ENCODE data around the gene GALR1. TPM values are rescaled to one million over a fixed set of nuclear protein-coding genes. Genes with fewer than 3 reads are reported as not detected.
A peak's percentile ranks its signal among the peaks of the same experiment; 100 is the strongest.

GALR1 gene
- total and polyA plus RNA-seq, 2 experiments from 2014 or later: 0.32 to 1.1 TPM

DNA sequence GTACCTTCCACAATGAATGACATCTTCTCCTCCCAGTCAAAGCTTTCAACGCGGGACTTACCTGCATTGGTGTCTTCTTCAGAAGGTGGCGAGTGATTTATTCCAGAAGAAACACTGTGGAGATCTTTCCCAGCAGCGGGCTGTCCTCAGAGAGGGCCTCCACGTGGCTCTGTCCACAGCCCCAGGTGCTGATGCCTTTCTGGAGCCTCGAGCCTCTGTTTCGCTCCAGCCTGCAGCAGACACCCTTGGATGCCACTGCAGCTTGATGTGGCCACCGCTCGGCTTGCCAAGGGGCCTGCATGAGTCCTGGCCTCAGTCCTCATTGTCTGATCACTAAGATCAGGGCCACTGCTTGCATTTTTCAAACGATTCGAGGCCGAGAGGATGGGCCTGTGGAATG lies 46.6 kb upstream of the GALR1 start (continued):
- 0 out of 2 replicates have a peak, but pooled peaks have one; percentile 8 for TF ChIP-seq ZNF462 (CRISPR knock-in tag; IDR thresholded peaks at IDR 0.05)

DNA sequence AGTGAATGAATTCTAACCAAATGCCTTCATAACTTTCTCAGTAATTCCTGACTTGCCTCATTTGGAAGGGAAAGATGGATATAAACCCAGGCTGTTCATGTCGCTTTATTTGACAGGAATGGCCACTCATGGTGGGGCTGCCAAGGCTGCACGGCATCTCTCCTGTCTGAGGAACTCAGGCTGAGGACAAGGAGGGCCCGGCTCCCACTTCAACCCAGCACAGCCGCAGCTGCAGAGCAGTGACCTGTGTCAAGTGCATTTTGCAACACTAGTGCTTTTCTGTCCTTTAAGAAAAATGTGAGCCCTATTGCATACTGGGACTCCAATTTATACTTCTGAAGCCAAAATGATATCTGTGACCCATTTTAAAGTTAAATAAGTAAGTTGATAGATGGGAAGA lies 45.8 kb upstream of the GALR1 start:
- Histone ChIP-seq H3F3A (replicated peaks; ENCODE audit: low read depth) (no peaks in the 10 kb centered on the region), H2AFZ (no peak overlapping the region), H3K4me1 (ENCODE audit: insufficient read depth) (no peaks in the 10 kb centered on the region), H3K27ac (ENCODE audit: low read depth) (no peak overlapping the region), H4K20me1 (replicated peaks; ENCODE audit: insufficient read depth) (no peaks in the 10 kb centered on the region), H3K9me2 (ENCODE audit: insufficient read depth) (no peaks in the 10 kb centered on the region), H3K4me2 (no peak overlapping the region), H3K27me3 (ENCODE audit: insufficient read depth) (no peaks in the 10 kb centered on the region), H3K4me3 (no peak overlapping the region), H3K79me2 (replicated peaks; ENCODE audit: insufficient read depth) (no peaks in the 10 kb centered on the region), H3K36me3 (ENCODE audit: insufficient read depth) (no peaks in the 10 kb centered on the region)
- Mint-ChIP-seq H3K9me3 (no peaks in the 10 kb centered on the region; the same call in 2 of the 3 replicates), H3K4me3 (no peak overlapping the region), H3K27me3 (ENCODE audit: insufficient read depth, low read depth, poor library complexity) (peaks cover 5% of the 10 kb centered on the region), H3K27ac (no peak overlapping the region), H3K36me3 (ENCODE audit: low read depth) (no peaks in the 10 kb centered on the region; the same call in 2 of the 3 replicates), H3K4me1 (0 out of 3 replicates have a peak, but pooled peaks cover 3% of the 10 kb centered on the region)
- DNase-seq (ENCODE audit: low spot score) (no peak), ATAC-seq (no peak)
- TF ChIP-seq ZNF331 (CRISPR knock-in tag; IDR thresholded peaks at IDR 0.05; ENCODE audit: low read depth) (no peak), REST (IDR thresholded peaks at IDR 0.05; ENCODE audit: unreplicated experiment) (no peak)
- TF ChIP-seq, protein P1, sequence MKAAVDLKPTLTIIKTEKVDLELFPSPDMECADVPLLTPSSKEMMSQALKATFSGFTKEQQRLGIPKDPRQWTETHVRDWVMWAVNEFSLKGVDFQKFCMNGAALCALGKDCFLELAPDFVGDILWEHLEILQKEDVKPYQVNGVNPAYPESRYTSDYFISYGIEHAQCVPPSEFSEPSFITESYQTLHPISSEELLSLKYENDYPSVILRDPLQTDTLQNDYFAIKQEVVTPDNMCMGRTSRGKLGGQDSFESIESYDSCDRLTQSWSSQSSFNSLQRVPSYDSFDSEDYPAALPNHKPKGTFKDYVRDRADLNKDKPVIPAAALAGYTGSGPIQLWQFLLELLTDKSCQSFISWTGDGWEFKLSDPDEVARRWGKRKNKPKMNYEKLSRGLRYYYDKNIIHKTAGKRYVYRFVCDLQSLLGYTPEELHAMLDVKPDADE (IDR thresholded peaks at IDR 0.05): no peak
- TF ChIP-seq, protein P2, sequence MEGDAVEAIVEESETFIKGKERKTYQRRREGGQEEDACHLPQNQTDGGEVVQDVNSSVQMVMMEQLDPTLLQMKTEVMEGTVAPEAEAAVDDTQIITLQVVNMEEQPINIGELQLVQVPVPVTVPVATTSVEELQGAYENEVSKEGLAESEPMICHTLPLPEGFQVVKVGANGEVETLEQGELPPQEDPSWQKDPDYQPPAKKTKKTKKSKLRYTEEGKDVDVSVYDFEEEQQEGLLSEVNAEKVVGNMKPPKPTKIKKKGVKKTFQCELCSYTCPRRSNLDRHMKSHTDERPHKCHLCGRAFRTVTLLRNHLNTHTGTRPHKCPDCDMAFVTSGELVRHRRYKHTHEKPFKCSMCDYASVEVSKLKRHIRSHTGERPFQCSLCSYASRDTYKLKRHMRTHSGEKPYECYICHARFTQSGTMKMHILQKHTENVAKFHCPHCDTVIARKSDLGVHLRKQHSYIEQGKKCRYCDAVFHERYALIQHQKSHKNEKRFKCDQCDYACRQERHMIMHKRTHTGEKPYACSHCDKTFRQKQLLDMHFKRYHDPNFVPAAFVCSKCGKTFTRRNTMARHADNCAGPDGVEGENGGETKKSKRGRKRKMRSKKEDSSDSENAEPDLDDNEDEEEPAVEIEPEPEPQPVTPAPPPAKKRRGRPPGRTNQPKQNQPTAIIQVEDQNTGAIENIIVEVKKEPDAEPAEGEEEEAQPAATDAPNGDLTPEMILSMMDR (conservative IDR thresholded peaks at IDR 0.05; ENCODE audit: low read depth in 2 of 2): no peak

Measured in GM23338 (cell line).